ENCODE results near the gene ZNF407.

The ZNF407 gene

DNA sequence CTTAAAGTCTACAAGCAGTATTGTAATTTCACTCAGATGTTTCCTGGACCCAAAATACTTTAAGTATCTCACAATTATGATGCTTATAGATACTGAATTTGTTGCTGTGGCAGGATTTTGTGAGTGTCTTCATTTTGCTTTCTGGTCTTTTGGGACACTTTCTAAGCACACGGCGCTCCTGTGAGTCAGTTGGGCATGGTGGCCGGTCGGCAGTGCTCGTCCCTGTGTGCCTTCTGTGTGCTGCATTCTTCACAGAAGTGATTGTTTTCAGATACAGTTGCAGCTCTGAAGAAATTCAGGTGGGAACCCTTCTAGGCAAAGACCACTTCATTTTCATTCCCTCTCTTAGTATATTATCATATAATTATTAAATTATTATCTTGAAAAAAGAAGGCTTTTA lies 273.3 kb downstream of the ZNF407 start:
- H3K4me1 Mint-ChIP-seq (ENCODE audit: low read depth), result no peaks in the 10 kb centered on the region
- H3K36me3 Mint-ChIP-seq, result no peaks in the 10 kb centered on the region
- H3K4me3 Mint-ChIP-seq, result no peak overlapping the region
- no peak overlapping the region for H3K27ac Mint-ChIP-seq
- no peaks in the 10 kb centered on the region for H3K27me3 Mint-ChIP-seq
- H3K9me3 Mint-ChIP-seq (ENCODE audit: low read depth), result no peaks in the 10 kb centered on the region

DNA sequence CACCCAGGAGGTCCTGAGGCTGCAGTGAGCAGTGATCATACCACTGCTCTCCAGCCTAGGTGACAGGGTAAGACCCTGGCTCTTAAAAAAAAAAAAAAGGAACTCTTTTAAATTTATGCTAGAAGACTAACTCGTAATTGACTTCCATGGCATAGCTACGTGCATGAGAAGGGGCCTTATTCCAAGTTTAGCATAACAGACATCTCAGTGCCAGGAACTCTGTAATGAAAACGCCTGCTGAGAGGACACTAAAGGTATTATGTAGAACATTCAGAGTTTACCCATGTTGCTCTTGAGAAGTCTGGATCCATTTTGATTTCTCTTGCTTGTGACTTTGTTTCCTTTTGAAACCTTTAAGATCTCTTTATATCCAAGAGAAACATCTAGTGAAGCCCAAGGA lies 276.0 kb downstream of the ZNF407 start:
- Mint-ChIP-seq H3K9me3 (ENCODE audit: low read depth) (no peaks in the 10 kb centered on the region), H3K27me3 (no peaks in the 10 kb centered on the region), H3K4me1 (ENCODE audit: low read depth) (no peaks in the 10 kb centered on the region), H3K36me3 (no peaks in the 10 kb centered on the region), H3K27ac (no peak overlapping the region), H3K4me3 (no peak overlapping the region)

DNA sequence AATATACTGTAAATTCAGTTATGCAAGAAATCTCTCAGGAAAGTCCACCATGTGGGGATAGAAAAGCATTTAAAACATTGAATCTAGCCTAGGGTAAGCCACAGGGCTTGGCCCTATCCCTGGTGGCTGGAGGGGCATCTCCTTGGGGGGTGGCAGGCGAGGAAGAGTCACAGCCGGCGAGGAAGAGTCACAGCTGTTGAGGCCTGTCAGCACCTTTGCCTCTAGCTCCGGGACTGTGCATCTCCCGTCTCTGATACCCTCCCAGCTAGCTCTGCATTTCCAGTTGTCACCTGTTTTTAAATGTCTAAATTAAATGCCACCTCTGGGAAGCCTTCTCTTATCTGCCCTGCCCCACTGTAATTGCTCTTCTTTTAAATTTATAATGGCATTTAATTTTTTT lies 276.7 kb downstream of the ZNF407 start:
- Mint-ChIP-seq H3K27me3 (no peaks in the 10 kb centered on the region), H3K36me3 (no peaks in the 10 kb centered on the region), H3K27ac (no peak overlapping the region), H3K4me3 (no peak overlapping the region), H3K9me3 (ENCODE audit: low read depth) (no peaks in the 10 kb centered on the region), H3K4me1 (ENCODE audit: low read depth) (no peaks in the 10 kb centered on the region)

DNA sequence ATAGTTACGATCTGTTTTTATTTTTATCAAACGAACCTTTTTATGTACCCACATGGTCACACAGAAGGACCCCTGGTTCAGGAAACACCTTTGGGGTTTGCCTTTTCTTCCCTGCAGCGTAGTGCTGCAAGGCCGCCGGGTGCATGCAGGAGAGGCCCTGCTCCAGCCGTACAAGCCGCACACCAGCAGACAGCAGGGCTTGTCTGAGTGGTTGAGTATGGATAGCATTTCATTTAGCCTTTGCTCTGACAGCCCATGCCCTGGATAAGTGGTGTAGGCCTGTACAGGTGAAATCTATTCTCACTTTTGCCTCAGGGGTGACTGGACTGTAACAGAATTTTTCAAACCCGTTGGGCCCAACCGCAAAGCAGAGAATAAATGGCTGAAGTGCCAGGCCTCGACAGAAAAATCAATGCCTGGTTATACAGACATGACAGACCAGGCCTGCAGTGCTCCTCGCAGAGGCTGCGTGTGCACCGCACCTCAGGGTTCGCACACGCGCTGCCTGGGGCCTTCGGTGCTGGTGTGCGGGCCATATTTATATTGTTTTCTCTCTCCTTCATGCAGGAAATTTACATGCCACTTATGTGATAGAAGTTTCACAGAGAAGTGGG lies 279.1 kb downstream of the ZNF407 start:
- Mint-ChIP-seq H3K4me3 (no peak overlapping the region), H3K4me1 (ENCODE audit: low read depth) (no peaks in the 10 kb centered on the region), H3K27me3 (no peaks in the 10 kb centered on the region), H3K9me3 (ENCODE audit: low read depth) (no peaks in the 10 kb centered on the region), H3K36me3 (peaks cover 15% of the 10 kb centered on the region), H3K27ac (no peak overlapping the region)

DNA sequence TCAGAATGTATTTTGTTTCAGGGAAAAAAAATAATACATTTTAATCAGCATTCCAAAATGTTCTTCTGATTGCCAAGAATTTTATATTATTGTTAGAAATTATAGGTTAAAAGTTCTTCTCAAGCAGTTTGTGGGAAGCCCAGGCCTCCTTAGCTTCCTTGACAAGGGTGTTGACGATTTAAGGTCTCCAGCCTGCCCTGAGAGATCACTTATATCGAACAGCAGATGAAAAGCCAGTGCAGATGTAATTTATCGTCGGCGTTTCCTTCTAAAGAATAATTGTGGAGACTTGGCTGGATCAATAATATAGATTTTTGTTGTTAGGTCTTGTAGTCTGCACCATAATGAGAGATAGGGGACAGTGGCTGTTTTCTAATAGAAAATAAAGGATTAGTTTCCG lies 280.6 kb downstream of the ZNF407 start:
- Mint-ChIP-seq H3K27ac (no peak overlapping the region), H3K36me3 (peaks cover 23% of the 10 kb centered on the region), H3K27me3 (no peaks in the 10 kb centered on the region), H3K4me3 (no peak overlapping the region), H3K4me1 (ENCODE audit: low read depth) (no peaks in the 10 kb centered on the region), H3K9me3 (ENCODE audit: low read depth) (no peaks in the 10 kb centered on the region)

DNA sequence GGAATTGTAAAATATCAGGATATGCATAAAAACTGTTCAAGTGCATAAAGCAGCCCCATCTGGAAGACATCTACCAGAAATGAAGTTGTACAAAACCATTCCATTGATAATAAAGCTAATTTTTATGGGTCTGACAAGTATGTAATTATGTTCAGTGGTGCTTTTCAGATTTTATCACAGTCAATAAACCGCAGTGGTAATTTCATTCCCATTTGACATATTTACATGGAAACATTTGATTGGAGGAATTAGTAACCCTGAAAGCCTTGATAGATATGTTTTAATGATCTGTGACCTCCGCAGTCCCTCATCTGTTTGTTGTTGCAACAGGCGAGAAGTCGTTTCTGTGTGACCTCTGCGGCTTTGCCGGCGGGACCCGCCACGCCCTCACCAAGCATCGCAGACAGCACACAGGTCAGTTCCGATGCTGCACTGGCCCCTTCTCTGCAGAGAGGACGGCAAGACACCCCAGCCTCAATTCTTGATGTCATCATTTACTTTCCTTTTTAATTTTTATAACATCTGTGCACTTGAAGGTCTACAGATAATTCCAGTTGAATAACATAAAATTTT lies 283.1 kb downstream of the ZNF407 start:
- peaks cover 29% of the 10 kb centered on the region for H3K36me3 Mint-ChIP-seq
- no peaks in the 10 kb centered on the region for H3K9me3 Mint-ChIP-seq (ENCODE audit: low read depth)
- H3K27me3 Mint-ChIP-seq, result no peaks in the 10 kb centered on the region
- no peaks in the 10 kb centered on the region for H3K4me1 Mint-ChIP-seq (ENCODE audit: low read depth)
- H3K27ac Mint-ChIP-seq, result no peak overlapping the region
- H3K4me3 Mint-ChIP-seq, result no peak overlapping the region

DNA sequence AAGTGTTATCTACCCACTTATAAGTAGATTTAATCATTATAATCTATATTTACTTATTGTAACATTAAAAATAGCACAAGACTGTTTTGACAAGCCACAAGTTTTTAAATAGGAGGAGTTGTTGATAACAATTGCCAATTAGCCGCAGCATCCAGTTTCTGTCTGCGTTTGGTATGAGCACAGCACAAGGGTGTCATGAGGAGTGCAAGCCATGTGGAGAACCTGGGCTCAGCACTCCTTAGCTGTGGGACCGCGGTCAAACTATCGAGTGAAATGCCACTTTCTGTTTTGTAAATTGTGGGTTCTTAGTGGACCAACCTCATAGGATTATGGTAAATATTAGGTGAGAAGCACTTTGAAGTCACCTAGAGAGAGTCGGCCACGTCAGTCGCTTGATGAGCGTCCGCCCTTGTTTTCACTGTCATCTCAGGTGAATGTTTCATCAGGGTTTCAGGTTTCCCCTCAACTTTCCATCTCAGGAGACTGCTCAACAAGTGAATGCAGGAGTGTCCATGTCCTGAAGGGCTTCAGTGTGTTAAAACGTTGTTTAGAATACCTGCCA lies 294.5 kb downstream of the ZNF407 start:
- peaks cover 6% of the 10 kb centered on the region for H3K36me3 Mint-ChIP-seq
- H3K9me3 Mint-ChIP-seq (ENCODE audit: low read depth), result no peaks in the 10 kb centered on the region
- no peak overlapping the region for H3K27ac Mint-ChIP-seq
- no peak overlapping the region for H3K4me3 Mint-ChIP-seq
- peaks cover 7% of the 10 kb centered on the region for H3K4me1 Mint-ChIP-seq (ENCODE audit: low read depth)
- no peaks in the 10 kb centered on the region for H3K27me3 Mint-ChIP-seq

DNA sequence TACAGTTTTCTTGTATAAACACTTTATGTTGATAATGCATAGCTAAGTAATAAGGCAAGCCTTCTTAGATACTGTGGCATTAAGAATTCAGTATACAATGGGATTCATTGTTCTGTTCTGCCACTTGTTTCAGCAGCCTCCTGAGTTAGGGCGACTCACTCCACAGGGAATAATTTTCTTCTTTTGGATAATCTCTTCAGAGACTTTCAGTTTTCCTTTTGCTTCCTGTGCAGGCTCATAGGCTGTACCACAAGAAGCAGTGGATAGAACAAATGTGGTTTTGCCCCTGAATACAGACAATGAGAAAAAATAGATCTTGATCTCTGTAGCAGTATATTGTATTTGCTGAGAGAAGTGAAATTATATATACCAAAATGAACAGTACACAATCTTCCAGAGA lies 298.0 kb downstream of the ZNF407 start:
- Mint-ChIP-seq H3K4me1 (ENCODE audit: low read depth) (peaks cover 8% of the 10 kb centered on the region), H3K27me3 (no peaks in the 10 kb centered on the region), H3K27ac (no peak overlapping the region), H3K9me3 (ENCODE audit: low read depth) (no peaks in the 10 kb centered on the region), H3K4me3 (no peak overlapping the region), H3K36me3 (peaks cover 7% of the 10 kb centered on the region)

DNA sequence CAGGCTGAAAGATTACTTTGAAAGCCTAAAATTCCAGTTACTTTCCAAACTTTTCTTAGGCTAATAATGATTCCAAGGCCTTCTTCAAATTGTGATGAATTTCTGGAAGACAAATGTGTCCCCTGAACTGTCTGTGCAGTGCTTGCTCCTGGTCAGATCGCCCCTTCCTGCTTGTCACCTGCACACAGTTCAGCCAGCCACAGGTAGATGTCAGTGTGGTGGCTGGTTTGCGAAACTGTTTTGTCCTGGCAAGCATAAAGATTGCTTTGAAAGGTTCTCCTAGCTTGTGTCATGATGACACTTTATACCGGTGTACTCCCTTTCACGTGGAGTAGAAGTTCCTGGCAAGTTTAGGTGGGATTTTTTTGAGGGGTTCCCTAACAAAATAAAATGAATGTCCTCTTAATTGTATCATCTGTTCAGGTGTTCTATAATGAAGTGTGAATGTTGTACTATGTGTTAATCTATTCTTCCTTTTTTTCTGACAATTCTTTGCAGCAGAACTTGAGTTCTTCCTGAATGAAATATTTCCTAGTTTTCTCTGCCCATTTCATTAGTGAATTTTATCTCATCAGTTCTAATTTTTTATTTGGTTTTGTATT lies 298.8 kb downstream of the ZNF407 start:
- Mint-ChIP-seq H3K4me1 (ENCODE audit: low read depth) (peaks cover 8% of the 10 kb centered on the region), H3K27me3 (no peaks in the 10 kb centered on the region), H3K9me3 (ENCODE audit: low read depth) (no peaks in the 10 kb centered on the region), H3K4me3 (no peak overlapping the region), H3K27ac (no peak overlapping the region), H3K36me3 (peaks cover 12% of the 10 kb centered on the region)

DNA sequence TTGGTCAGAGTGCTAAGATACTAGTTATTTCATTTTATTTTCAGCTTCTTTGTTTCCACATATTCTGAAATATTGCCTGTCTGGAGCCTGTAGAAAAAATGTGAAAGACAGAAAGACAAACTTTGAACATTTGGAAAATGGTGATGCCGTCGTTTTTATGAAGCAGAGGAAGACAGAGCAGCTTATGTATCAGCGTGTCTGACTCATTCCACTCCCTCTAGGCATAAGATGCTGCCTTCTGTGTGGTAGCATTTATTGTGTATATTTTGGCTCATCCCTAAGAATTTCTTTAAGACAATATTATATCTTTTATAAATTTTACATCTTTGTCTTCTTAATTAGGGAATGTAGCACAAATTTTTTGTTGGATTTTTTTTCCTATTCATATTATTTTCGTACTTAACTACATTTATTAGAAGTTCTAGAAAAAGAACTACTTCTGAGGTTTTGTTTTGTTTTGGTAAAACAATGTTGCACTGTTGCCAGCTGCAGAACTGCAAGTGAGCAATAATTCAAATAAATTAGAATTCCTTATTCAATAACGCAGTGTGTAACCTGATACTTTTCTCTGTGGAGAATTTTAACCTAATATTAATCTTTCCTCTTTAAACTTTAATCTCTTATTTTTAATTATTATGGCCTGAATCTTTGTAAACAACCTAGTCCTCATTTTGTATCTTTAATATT lies 300.4 kb downstream of the ZNF407 start:
- Mint-ChIP-seq H3K4me1 (ENCODE audit: low read depth) (peaks cover 8% of the 10 kb centered on the region), H3K4me3 (no peak overlapping the region), H3K27me3 (no peaks in the 10 kb centered on the region), H3K9me3 (ENCODE audit: low read depth) (no peaks in the 10 kb centered on the region), H3K27ac (no peak overlapping the region), H3K36me3 (peaks cover 15% of the 10 kb centered on the region)

DNA sequence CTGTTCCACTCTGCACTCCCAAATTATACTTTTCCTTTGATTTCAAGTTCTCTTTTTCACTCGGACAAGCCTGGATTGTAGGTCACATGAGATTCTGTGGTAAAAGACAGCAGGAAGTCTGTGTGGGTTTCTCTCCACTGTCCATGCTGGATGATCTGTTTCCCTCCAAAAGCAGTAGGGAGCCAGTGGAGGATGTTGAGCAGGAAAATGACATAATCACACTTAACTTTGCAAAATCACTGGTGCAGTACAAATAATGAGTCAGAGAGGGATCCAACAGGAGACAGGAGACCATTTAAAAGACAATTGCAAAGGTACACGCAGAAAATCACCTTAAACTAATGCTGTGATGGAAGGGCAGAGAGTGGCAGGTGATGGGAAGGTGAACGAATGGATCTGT lies 301.3 kb downstream of the ZNF407 start:
- peaks cover 8% of the 10 kb centered on the region for H3K4me1 Mint-ChIP-seq (ENCODE audit: low read depth)
- H3K36me3 Mint-ChIP-seq, result peaks cover 17% of the 10 kb centered on the region
- H3K9me3 Mint-ChIP-seq (ENCODE audit: low read depth), result no peaks in the 10 kb centered on the region
- no peak overlapping the region for H3K27ac Mint-ChIP-seq
- H3K4me3 Mint-ChIP-seq, result no peak overlapping the region
- H3K27me3 Mint-ChIP-seq, result no peaks in the 10 kb centered on the region

DNA sequence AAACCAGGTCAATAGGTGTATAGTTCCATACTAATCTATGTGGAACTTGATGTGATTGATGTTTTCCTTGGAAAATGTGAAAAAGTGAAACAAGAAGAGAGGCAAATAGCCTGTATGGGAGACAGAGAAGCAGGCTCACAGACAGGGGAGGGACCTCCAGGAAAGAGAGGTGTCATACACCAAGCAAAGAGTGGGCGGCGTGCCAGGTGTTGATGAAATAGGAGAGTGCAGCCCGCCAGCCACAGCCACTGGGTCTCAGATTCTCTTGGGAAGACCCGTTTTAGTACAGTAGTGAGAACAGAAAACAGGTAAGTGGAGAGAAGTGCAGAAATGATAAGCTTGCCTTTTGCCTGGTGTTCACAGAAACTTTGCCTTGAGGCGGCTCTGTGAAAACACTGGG lies 301.9 kb downstream of the ZNF407 start:
- Mint-ChIP-seq H3K4me1 (ENCODE audit: low read depth) (peaks cover 8% of the 10 kb centered on the region), H3K9me3 (ENCODE audit: low read depth) (no peaks in the 10 kb centered on the region), H3K27ac (no peak overlapping the region), H3K4me3 (no peak overlapping the region), H3K36me3 (peaks cover 19% of the 10 kb centered on the region), H3K27me3 (no peaks in the 10 kb centered on the region)

DNA sequence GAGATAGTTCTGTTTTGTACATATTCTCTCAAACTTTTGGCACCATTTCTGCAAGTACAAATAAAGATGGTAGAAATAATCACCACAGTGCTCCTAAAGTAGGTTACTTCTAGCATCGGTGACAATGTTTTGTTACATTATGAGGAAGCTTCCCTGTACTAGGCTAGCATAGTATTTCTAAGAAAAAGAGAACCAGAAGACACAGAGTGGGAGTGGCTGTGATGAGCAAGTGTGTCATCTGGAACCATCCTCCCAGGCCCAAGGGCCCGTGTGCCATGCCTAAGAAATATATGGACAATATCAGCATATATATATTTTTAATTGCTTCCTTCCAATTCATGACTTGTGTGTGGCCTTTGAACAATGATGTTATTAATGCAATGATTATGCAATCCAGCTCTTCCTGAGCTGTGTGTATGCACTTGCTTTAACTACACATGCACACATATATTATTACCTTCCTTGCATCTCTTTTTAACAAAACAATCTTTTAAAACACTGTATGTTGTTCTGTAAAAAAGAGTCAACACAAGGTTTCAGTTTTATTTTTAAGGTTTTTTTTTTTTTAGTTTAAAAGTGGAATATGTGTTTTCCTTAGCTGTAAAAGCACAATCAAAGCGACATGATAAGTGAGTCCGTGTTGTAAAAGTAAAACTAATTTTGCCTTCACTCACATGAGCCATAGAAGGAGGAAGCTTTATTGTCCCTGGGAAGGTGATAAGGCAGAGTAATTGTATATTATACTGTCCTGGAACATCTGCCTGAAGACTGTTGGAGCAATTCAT lies 303.9 kb downstream of the ZNF407 start:
- Mint-ChIP-seq H3K9me3 (ENCODE audit: low read depth) (no peaks in the 10 kb centered on the region), H3K36me3 (peaks cover 25% of the 10 kb centered on the region), H3K4me1 (ENCODE audit: low read depth) (peaks cover 5% of the 10 kb centered on the region), H3K27ac (no peak overlapping the region), H3K27me3 (no peaks in the 10 kb centered on the region), H3K4me3 (no peak overlapping the region)

DNA sequence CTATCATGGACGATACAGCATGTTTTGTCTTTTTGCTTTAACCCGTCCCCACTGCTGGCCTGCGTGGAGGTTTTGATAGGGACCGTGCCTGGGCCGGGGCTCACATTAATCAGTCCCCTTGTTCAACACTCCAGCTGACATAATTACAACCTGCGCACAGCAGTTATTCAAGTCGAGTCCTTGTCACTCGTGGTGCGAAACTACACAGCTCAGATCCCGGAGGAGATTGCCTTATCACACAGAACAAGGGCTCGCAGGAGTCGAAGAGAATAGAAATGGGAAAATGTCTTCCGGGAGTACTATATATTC lies 304.4 kb downstream of the ZNF407 start:
- no peaks in the 10 kb centered on the region for H3K9me3 Mint-ChIP-seq (ENCODE audit: low read depth)
- H3K27me3 Mint-ChIP-seq, result no peaks in the 10 kb centered on the region
- peaks cover 25% of the 10 kb centered on the region for H3K36me3 Mint-ChIP-seq
- no peak overlapping the region for H3K4me3 Mint-ChIP-seq
- no peak overlapping the region for H3K27ac Mint-ChIP-seq
- H3K4me1 Mint-ChIP-seq (ENCODE audit: low read depth), result peaks cover 2% of the 10 kb centered on the region

DNA sequence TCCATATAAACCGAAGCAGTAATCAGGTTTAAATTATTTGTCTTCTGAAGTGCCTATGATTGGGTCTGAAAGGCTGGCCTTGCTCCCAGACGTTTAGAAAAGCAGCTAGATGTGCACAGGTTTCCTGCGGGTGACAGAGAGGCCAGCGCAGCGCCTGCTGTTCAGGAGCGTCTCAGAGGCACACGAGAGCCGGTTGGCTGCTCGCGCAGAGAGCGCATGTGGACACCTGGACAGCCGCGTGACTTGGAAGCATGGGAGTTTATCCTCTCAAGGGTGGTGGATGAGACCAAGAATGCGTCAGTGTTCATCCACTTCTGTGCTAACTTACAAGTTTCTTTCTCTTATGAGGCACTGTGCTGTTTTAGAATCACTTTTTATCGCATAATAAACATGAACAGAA lies 307.6 kb downstream of the ZNF407 start:
- Mint-ChIP-seq H3K4me1 (ENCODE audit: low read depth) (no peaks in the 10 kb centered on the region), H3K27ac (no peak overlapping the region), H3K9me3 (ENCODE audit: low read depth) (no peaks in the 10 kb centered on the region), H3K27me3 (no peaks in the 10 kb centered on the region), H3K4me3 (no peak overlapping the region), H3K36me3 (peaks cover 24% of the 10 kb centered on the region)
